Stimulated activated CD4-positive, alpha-beta T cell treated with anti-CD3 and anti-CD28 coated beads, TNF-alpha, amount 100 ng/mL, for 24 hours (primary cell): Measurements from ENCODE around the gene SST.

Experiments used
- DNase-seq, 3 experiments: peaks; one replicate each; pipeline ENCODE4 v3.0.0-alpha.2; 2020; ENCODE audit warnings: low read depth in 3 of 3

SST gene

DNA sequence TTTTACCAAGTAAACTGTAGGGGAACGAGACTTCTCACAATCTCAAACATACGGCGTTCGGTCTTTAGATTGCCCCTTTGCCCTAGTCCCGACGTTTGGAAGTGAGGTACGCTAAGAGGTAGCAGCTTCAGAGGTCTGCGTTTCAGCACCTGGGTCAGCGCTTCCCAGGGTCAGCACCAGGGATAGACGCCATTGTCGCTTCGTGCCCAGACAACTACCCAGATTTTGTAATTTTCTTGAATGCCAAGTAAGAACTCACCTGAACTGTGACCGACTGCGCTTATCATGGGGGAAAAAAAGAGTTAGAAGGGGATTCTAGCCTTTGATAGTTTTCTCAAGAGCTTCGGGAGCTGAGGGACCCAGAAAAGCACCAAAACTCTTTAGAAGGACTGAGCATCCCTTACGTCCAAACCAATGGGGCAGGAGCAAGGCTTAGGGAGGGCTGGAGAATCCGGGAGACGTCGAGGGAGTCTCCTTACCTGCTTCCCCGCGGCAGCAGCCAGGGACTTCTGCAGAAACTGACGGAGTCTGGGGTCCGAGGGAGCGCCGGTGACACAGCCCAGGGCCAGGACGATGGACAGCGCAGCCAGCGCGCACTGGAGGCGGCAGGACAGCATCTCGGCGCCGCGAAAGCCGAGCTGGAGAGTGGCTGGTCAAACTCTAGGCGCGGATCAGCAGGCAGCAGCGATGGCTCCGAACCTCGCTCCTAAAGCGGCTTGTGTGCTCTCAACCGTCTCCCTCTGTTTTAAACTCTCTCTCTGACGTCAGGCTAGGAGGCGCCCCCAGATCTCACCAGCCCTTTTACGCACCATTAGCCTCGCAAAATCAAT, at the start of gene SST:
Gene SST, minus strand, starts transcription at position 720 of the 830 bp plus-strand sequence. Its CDS starts 103 bp downstream, at position 617.
- DNase-seq, result no peak

DNA sequence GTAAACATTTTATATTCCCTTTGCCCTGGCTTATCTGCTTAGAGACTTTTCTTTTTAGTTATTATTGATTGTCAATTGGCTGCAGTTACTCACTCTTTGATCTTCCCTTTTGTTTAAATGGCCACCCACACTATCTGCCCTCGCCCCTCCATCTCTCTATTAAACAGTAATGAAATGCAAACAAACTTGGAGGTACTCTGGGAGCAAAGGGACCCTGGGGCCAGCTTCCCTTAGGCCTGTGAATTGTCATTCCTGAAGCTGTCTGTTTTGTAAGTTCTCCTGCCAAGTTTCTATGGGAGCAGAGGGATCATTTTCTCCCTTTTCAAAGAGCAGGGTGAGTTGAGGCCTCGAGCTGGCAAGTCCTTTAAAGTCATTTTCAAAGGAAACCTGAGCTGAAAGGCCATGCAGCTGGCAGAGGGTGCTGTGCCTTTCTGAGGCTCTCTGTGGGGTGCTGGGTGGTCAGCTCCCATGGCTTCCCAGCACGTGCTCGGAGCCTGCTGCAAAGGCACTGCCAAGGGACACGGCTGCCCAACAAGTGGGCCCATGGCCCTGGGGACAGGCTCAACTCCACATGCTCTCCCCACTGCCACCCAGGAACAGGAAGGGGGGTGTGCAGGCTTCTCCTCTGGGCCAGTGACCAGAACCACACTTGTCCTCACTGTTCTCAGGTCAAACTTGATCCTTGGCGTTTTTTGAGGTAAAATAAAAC, 49.6 kb upstream of the SST start:
- DNase-seq, result no peak

DNA sequence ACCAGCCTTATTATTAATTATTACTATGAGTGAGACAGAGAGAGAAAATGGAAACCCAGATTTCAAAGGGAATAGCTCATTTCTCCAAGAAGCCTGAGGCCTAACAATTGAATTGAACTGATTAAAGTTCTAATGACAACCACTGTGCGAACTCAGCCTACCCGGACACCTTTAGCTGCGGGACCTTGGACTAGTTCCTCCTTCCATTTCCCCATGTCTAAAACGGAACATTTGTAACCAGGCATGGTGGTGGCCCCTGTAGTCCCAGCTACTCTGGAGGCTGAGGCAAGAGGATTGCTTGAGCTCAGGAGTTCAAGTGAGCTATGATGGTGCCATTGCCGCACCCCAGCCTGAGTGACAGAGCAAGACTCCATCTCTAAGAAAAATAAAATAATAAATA, 48.6 kb upstream of the SST start:
- no peak for DNase-seq

- DNase-seq, result no peak
Measured at GRCh38 chr3:187717572-187717971, 47.4 kb upstream of the SST start.

DNA sequence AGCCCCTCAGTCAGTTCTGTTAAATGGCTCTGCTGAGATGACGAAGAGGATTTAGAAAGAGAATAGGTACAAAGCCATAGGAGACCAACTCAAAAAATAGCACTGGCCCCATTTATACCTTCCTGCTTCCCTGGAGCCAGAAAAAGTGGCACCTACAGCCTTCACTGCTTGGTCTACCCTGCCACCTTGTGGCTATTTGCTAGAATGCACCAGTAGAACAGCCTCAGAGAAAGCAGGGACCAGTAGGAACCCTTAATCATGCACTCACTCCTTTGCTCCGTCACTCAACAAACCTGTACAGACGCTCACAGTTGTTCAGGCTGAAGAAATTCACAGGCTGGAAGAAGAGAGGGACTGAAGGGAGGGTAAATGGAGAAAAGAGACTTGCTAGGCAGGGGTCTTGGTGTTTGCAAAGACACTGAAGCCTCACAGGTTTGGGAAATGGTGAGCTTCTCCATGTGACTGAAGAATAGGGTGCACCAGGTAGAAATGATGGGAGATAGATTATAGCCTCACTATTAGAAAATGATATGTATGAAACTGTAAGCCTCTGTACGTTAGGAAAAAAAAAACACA, 44.3 kb upstream of the SST start:
- DNase-seq, result peak; percentile 57 to 65 (median 58)

- DNase-seq, result no peak
Measured at GRCh38 chr3:187713504-187713903, 43.3 kb upstream of the SST start.

GRCh38 chr3:187709155-187709554, 39.0 kb upstream of the SST start:
- no peak for DNase-seq

- no peak for DNase-seq
Measured at GRCh38 chr3:187708696-187709095, 38.5 kb upstream of the SST start.

GRCh38 chr3:187706971-187707370, 36.8 kb upstream of the SST start:
- DNase-seq, result no peak

DNA sequence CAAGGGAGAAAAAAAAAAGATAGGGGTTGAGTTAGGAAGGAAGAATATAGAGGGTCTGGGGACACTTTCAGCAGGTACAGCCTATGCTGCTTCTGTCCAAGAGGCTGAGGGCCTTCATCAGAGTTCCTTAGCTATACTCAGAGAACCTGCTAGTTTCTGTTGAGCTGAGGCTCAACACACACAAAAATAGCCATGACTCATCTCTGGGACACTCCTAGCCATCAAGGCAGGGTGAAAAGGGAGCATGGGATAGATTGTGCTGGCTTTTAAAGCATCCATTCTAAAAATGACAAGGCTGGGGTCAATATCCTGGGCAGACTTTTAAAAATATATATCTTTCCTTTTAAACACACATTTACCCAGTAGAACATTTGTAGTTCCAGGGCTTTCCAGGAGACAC, 35.0 kb upstream of the SST start:
- no peak for DNase-seq

GRCh38 chr3:187702507-187703033, 32.4 kb upstream of the SST start, which contains the start of gene RTP2:
RTP2 (minus strand) TSS chr3:187702557; CDS start chr3:187702128, 429 bp downstream.
- no peak for DNase-seq

DNA sequence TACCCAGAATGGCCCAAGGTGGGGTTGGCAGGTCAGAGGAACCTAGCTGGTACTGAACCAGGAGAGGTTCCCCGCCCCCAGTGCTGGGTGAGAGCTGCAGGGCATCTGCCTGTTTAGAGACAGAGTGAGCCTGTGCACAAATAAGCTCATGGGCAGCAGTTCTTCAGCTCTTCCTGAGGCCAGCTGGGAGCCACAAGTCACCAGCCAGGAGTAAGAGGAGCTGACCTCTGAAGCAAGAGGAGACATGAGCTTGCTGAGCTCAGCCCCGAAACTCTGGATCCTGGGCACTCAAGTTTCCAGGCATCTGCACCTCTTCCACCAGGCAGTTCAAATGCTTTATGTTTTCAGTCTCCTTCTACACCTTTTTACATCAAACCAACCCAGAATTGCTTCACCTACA, 30.1 kb upstream of the SST start:
- no peak for DNase-seq

- DNase-seq, result no peak
Measured at GRCh38 chr3:187698499-187699399, 28.6 kb upstream of the SST start.

DNA sequence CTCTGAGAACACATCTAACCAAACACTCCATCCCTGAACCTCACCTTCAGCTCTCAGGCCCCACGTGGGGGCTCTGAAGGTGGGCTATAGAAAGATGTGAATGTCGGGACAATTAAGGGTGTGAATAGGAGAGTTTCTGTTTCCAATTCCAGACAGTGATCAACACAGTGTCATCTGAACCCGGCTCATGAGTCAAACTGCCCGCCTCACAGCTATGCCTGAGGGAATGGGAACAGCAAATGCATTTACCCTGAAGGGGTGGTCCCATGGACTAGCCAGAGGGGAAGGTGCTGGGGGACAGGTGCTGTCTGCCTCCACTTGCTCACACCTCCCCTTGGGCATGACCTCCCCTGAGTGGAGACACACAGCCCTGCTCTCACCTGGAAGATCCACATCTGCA, 25.8 kb upstream of the SST start:
- no peak for DNase-seq

DNA sequence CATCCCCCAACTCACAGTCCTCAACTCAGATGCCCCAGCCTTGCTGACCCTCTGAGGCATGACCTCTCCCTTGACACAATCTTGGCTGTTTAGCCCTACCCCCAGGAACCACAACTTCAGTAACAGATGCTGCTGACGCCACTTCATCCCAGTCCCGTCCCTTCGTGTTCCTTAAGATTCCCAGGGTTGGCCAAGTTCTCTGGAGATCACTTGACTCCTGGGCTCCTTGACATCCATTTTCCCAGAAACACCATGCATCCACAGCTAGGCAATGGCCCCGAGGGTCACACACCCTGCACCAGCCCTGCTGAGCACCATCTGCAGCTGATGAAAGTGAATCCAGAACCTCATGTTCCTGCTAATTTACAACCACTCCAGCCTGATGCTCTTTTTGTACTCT, 25.3 kb upstream of the SST start:
- no peak for DNase-seq

- DNase-seq, result no peak
Measured at GRCh38 chr3:187694801-187695200, 24.6 kb upstream of the SST start.

- no peak for DNase-seq
Measured at GRCh38 chr3:187693431-187693830, 23.2 kb upstream of the SST start.

GRCh38 chr3:187689984-187690383, 19.8 kb upstream of the SST start:
- no peak for DNase-seq

- DNase-seq, result no peak
Measured at GRCh38 chr3:187686621-187687273, 16.6 kb upstream of the SST start.

GRCh38 chr3:187685948-187686347, 15.8 kb upstream of the SST start:
- DNase-seq, result no peak

DNA sequence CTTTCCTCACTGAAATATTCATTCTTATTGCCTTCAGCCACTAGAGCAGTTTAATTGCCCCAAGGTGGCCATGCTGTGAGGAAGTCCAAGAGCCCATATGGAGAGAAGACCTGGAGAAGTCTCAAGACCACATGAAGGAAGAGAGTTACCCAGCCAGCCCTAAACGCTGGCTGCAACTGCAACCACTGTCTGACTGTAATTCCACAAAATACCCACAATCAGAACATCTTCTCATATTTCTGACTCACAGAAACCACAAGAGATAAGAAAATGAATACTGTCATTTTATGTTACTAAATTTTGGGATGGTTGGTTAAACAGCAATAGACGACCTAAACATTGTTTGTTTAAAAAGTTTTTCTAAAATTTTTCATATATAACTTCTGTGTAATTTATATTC, 14.7 kb upstream of the SST start:
- peak in 1 of 3 experiments; percentile 11 for DNase-seq
